Measurements from ENCODE around the gene MERTK. TPM values are rescaled to one million over a fixed set of nuclear protein-coding genes. Genes with fewer than 3 reads are reported as not detected.
"Not testable (repeated sequence)": the region's sequence is repeated elsewhere in the genome, so short reads cannot be mapped to it uniquely, and the experiment has no call there.

The MERTK gene
- polyA plus RNA-seq, 1 experiment: 0.07 TPM

- ChIA-PET POLR2A (no interaction called here), CTCF (no interaction called here)
- no peak for TF ChIP-seq CTCF (IDR thresholded peaks at IDR 0.05; ENCODE audit: insufficient read depth, low read depth, low read length)
- Histone ChIP-seq H3K4me3 (ENCODE audit: low read depth, low read length) (no peak overlapping the region), H3K27me3 (ENCODE audit: control insufficient read depth, insufficient read depth, low read length) (no peaks in the 10 kb centered on the region; the same call in 1 of the 2 replicates), H3K36me3 (ENCODE audit: control insufficient read depth, insufficient read depth, low read length) (no peaks in the 10 kb centered on the region)
- DNase-seq (ENCODE audit: low read depth): no peak
Measured at GRCh38 chr2:112033600-112033999, 135.2 kb downstream of the MERTK start.

GRCh38 chr2:112034924-112035323, 136.5 kb downstream of the MERTK start:
- no peak for TF ChIP-seq CTCF (IDR thresholded peaks at IDR 0.05; ENCODE audit: insufficient read depth, low read depth, low read length)
- Histone ChIP-seq H3K36me3 (ENCODE audit: control insufficient read depth, insufficient read depth, low read length) (no peaks in the 10 kb centered on the region), H3K27me3 (ENCODE audit: control insufficient read depth, insufficient read depth, low read length) (no peaks in the 10 kb centered on the region; the same call in 1 of the 2 replicates), H3K4me3 (ENCODE audit: low read depth, low read length) (no peak overlapping the region)
- POLR2A ChIA-PET: no interaction called here
- CTCF ChIA-PET: no interaction called here
- DNase-seq (ENCODE audit: low read depth): no peak

- ChIA-PET CTCF (no interaction called here), POLR2A (no interaction called here)
Measured at GRCh38 chr2:112035786-112036185, 137.4 kb downstream of the MERTK start.

GRCh38 chr2:112039556-112039955, 141.1 kb downstream of the MERTK start:
- H3K27me3 ChIP-seq (ENCODE audit: control insufficient read depth, insufficient read depth, low read length); H3K4me3 ChIP-seq (ENCODE audit: low read depth, low read length); DNase-seq (ENCODE audit: low read depth); H3K36me3 ChIP-seq (ENCODE audit: control insufficient read depth, insufficient read depth, low read length): not testable (repeated sequence)
- ChIA-PET CTCF (interaction anchor here (1.0 kb wide), 1 partner anchor 10 kb away, joined by 3 read pairs; no protein-coding TSS in a partner anchor), POLR2A (interaction anchor here (0.7 kb wide), 1 partner anchor 101 kb away, joined by 23 read pairs; no protein-coding TSS in a partner anchor)

More at GRCh38 chr2:112035786-112036185, 137.4 kb downstream of the MERTK start:
- no peak for TF ChIP-seq CTCF (IDR thresholded peaks at IDR 0.05; ENCODE audit: insufficient read depth, low read depth, low read length)
- no peak for DNase-seq (ENCODE audit: low read depth)
- H3K36me3 ChIP-seq (ENCODE audit: control insufficient read depth, insufficient read depth, low read length): no peaks in the 10 kb centered on the region
- no peaks in the 10 kb centered on the region; the same call in 1 of the 2 replicates for H3K27me3 ChIP-seq (ENCODE audit: control insufficient read depth, insufficient read depth, low read length)
- H3K4me3 ChIP-seq (ENCODE audit: low read depth, low read length): no peak overlapping the region

- H3K4me3 ChIP-seq (ENCODE audit: low read depth, low read length); H3K27me3 ChIP-seq (ENCODE audit: control insufficient read depth, insufficient read depth, low read length); H3K36me3 ChIP-seq (ENCODE audit: control insufficient read depth, insufficient read depth, low read length); POLR2A ChIA-PET; DNase-seq (ENCODE audit: low read depth): not testable (repeated sequence)
- CTCF ChIA-PET: interaction anchor here (1.0 kb wide), 1 partner anchor 9 kb away, joined by 3 read pairs; no protein-coding TSS in a partner anchor
Measured at GRCh38 chr2:112040066-112040465, 141.7 kb downstream of the MERTK start.

DNA sequence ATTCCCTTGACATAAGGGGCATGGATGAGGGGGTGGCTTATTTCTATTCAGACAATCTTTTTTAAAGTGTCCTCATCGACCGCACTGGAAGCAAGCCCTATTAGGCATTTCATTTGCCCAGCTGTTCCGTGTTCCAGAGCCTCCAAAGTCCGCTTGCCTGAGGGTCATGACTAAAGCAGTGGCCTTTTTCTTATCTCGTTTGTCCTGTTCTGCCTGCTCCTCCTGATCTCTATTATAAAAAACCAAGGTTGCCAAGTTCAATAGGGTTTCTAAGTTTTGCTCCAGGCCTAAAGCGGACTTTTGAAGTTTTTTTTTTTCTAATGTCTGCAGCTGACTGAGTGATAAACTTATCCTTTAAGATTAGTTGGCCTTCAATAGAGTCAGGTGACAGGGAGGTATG, 143.1 kb downstream of the MERTK start:
- H3K27me3 ChIP-seq (ENCODE audit: control insufficient read depth, insufficient read depth, low read length); DNase-seq (ENCODE audit: low read depth); CTCF ChIA-PET; H3K36me3 ChIP-seq (ENCODE audit: control insufficient read depth, insufficient read depth, low read length); H3K4me3 ChIP-seq (ENCODE audit: low read depth, low read length); POLR2A ChIA-PET: not testable (repeated sequence)

- no peak for DNase-seq (ENCODE audit: low read depth)
- POLR2A ChIA-PET: no interaction called here
- H3K4me3 ChIP-seq (ENCODE audit: low read depth, low read length): no peak overlapping the region
- no peak for TF ChIP-seq CTCF (IDR thresholded peaks at IDR 0.05; ENCODE audit: insufficient read depth, low read depth, low read length)
- peaks cover 3% of the 10 kb centered on the region; the same call in 1 of the 2 replicates for H3K27me3 ChIP-seq (ENCODE audit: control insufficient read depth, insufficient read depth, low read length)
- CTCF ChIA-PET: interaction anchor here (1.9 kb wide), 1 partner anchor 158 kb away, joined by 6 read pairs; no protein-coding TSS in a partner anchor
- no peaks in the 10 kb centered on the region for H3K36me3 ChIP-seq (ENCODE audit: control insufficient read depth, insufficient read depth, low read length)
Measured at GRCh38 chr2:112045446-112046014, 147.1 kb downstream of the MERTK start.

All from BJ (cell line).